ENCODE results near the gene SEMA6D.

DNA sequence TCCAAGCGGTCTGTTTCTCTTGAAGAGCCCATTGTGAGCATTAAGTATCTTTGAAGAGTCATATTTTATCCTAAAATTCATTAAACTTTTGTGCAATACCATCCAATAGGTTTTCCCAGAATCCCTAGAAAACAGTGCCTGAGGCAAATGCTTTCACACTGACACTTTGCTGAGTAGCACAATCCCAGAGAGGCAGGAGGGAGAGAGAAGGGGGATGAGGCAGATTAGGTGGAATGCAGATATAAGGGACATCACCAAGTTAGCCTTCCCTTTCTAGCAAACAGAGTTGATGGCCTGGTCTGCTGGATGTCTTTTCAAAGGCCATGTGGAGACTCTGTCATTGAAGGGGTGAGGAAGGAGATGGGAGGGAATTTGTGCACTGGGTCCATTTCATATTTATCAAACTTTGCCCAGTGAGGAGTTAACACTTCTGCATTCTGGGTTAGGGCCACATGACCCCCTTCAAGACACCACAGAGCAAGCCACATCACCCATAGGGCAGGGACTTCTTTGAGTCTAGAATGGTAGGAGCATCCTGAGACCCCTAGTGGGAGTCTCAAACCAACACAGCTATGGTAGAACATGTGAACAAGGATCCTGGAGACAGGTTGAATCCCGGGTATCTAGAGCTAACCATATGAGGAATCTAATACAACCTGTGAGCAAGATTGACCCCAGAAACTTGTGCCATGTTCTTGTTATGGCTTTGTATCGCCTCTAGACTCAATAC lies 32.0 kb upstream of the SEMA6D start:
- TF ChIP-seq, protein P1, sequence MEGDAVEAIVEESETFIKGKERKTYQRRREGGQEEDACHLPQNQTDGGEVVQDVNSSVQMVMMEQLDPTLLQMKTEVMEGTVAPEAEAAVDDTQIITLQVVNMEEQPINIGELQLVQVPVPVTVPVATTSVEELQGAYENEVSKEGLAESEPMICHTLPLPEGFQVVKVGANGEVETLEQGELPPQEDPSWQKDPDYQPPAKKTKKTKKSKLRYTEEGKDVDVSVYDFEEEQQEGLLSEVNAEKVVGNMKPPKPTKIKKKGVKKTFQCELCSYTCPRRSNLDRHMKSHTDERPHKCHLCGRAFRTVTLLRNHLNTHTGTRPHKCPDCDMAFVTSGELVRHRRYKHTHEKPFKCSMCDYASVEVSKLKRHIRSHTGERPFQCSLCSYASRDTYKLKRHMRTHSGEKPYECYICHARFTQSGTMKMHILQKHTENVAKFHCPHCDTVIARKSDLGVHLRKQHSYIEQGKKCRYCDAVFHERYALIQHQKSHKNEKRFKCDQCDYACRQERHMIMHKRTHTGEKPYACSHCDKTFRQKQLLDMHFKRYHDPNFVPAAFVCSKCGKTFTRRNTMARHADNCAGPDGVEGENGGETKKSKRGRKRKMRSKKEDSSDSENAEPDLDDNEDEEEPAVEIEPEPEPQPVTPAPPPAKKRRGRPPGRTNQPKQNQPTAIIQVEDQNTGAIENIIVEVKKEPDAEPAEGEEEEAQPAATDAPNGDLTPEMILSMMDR (IDR thresholded peaks at IDR 0.05), result no peak
- no peak for TF ChIP-seq POLR2AphosphoS5 (IDR thresholded peaks at IDR 0.05)
- no peak for TF ChIP-seq POLR2A (IDR thresholded peaks at IDR 0.05)
- no peak for TF ChIP-seq EP300 (IDR thresholded peaks at IDR 0.05)
